Inferior parietal cortex (tissue), 1 donor: ENCODE results near the gene SRPX2.

Experiments
- DNase-seq: peaks from one replicate; pipeline ENCODE4 v3.0.0-alpha.2; 2016; ENCODE audit errors: extremely low spot score

The SRPX2 gene

GRCh38 chrX:100649550-100650356, 5.8 kb downstream of the SRPX2 start:
- no peak for DNase-seq

DNA sequence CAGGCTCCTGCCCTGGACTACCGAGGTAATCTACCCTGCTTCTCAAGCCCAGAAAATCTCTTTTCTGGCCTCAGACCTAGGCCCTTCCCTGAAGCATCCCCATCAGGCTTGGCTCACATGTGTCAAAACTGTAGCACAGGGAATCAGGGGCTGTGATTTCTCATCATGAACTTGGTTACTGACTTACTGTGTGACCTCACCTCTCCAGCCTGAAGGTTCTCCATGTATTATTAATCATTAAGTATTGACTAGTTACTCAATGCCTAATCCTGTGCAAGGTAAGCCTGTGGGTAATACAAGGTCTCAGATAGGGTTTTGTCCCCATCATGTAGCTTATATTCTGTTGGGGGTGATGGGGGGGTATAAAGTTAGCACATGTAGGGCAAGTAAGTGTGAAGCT, 6.8 kb downstream of the SRPX2 start:
- no peak for DNase-seq

DNA sequence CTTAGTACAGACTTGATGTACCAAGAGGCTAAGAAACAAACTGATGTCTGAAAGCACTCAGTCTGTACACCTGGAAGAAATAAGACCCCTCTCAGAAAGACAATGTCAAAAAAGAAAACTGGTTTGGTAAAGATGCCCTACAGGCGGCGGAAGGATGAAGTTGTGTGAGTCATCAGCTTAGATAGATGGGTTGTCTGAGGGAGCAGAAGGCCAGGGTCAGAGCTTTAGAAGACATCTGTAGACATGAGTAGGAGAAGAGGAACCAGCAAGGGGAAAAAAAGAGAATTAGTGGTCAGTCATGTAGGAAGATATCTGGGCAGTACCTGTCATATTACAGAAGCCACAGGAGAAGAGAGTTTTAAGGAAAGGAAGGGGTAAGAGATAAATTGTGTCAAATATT, 8.3 kb downstream of the SRPX2 start:
- no peak for DNase-seq

- no peak for DNase-seq
These were observed 10.3 kb downstream of the SRPX2 start for GRCh38 chrX:100654261-100654660.

GRCh38 chrX:100658941-100659381, 15.0 kb downstream of the SRPX2 start:
- no peak for DNase-seq

DNA sequence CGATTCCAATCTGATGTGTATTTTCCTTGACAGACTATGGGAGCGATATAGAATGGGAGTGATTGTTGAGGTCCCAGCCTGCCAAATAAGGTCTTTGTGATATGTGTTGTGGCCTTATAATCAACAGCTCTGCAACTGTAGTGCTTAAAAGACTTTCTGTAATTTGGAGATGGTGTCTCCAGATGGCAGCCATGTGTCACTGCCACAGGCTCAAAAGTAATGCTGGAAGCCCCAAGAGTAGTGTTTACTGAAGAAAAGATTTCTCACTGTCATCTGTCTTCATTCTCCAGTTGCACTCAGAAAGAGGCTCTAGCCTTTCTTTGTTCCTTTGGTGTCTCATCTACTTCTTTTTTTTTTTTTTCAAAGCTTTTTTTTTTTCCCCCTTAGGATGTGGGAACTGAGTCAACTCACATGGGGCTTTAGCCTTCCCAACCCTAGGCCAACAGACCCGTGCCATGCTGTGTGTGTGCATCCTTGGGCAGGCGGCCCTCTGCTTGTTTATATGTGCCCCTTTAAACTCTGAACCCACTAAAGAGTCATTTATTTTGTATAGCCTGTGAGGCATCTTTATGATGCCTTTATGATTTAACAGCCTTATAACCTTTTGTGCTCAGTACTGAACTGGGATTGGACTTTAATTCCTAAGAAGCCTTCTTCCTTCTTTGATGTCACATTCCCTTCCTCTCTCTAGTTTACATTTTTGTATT, 15.6 kb downstream of the SRPX2 start:
- DNase-seq: no peak

- DNase-seq: no peak
These were observed 18.2 kb downstream of the SRPX2 start for GRCh38 chrX:100662170-100662569.

DNA sequence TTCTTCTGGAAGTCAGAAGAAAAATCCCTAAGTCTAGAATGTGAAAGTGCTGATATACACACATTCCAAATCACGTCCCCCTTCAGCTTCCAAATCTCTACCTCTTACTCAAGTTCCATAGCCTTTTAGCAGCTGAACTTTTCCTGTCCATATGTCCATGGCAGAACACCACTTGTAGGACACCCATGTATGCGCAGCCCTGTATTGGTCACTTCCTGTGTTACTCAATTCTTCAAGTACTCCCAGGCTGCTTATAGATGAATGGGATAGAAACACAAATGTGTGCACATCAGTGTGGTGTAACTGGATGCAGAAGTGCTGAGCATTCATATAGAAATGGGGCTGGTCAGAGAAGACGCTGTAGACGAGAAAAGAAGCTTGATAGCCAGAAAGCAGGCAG, 18.8 kb downstream of the SRPX2 start:
- DNase-seq: no peak

GRCh38 chrX:100663642-100664041, 19.6 kb downstream of the SRPX2 start:
- no peak for DNase-seq

GRCh38 chrX:100672966-100673365, 29.0 kb downstream of the SRPX2 start:
- DNase-seq: no peak

DNA sequence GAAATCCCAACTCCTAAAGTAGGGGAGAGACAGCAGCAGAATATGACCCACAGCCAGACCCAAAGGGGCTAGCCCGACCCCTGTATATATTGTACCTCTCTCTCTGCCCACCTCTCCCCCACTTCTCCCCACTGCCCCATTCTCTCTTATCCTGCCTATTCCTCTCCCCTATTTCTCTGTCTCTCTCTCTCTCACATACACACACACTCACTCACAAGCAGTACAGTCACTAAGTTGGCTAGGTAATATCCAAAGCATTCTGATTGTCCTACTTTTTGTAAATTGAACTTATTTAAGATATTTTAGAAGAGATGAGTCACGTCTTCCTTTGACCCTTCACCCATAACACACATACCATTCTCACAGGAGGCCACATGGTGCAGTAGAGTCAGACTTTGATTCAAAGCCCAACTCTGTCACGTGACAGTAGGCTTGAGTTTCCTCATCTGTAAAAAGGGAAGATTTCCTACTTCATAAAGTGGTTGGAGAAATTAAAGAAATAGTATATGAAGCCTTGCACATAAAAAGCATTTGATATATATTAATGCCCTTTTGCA, 29.5 kb downstream of the SRPX2 start:
- no peak for DNase-seq

DNA sequence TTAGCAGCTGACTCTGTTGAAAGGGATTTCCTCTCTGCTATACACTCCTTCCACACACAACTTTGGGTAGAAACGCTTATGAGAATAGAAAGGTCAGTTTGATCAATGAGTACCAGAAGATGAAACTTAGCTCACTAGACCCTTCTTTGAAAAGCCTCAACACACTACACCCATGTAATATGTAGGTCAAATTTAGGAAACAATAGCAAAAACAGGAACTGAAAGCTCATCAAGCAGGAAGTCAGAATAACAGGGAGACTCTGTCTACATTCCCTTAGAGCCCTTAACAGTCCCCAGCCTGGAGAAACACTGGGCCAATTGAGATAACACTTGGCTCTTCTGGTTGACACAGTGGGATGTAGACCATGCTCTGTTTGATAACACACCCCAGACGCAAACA, 30.7 kb downstream of the SRPX2 start:
- DNase-seq: no peak

GRCh38 chrX:100677611-100678181, 33.7 kb downstream of the SRPX2 start:
- DNase-seq: no peak

DNA sequence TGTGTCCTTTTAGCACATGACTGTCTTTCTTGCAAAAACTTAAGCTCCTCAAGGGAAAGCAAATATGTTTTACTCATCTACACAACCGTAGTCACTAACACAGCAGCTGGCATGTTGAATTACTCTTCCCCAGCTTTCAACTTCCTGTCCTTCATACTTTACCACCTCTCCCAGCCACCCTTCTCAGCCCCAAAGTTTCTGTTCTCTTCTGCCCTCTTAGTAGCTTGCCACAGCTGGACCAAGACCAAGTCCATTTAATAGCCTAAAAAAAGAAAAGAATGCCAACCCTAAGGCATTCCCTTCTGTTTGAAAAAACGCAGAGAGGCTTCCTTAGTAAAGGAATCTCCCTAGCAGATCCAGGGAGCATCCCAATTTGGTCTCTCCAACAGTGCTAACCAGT, 36.8 kb downstream of the SRPX2 start:
- DNase-seq: no peak

DNA sequence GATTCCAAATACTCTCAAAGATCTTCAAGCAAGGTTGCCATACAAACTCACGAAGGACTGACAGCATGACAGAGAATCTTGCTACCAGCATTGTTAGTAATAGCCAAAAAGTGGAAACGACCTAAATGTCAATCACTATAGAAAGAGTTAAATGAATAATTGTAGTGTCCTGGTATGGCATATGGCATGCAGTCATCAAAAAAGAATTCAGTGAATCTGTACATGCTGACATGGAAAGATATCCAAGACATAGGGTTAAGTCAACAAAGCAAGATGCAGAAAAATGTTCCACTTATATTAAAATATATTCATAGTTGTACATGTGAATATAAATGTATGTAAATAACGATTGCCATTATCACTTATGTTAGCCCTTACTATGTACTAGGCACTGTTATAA, 37.6 kb downstream of the SRPX2 start:
- no peak for DNase-seq

- DNase-seq: no peak
These were observed 38.9 kb downstream of the SRPX2 start for GRCh38 chrX:100682939-100683338.

GRCh38 chrX:100685284-100685996, 41.4 kb downstream of the SRPX2 start:
- DNase-seq: peak; percentile 81

DNA sequence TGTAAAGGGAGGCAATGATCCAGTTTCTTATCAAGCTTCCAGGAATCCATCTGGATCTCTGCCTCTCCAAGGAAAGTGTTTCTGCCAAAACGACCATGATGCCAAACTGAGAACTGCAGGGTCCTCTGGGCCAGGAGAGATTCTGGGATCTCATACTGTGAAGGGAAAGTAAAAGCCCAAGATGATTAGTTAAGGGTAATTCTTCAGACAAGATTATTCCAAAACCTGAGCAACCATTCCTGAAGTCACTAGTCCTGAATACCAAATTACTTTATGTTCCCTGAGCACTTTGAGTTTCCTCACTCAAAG, 42.0 kb downstream of the SRPX2 start:
- no peak for DNase-seq

- no peak for DNase-seq
These were observed 43.1 kb downstream of the SRPX2 start for GRCh38 chrX:100687128-100687527.

DNA sequence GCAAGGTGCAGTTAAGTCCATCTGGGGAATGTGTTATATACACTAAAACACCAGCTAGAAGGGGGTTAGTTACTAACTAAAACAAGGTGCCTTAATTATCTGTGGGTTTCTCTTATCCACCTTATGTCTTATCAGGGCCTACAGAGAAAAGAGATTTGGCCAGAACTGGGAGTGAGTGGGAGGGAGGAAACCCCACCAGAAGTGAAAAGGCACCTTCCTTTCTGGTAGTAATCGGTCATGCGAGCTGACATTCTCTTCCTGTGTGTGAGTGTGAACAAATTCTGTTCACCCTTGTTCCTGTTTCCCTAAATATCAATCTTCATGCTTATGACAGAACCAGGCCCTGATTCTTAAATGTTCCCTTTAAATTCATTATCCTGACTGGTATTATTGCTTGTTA, 43.5 kb downstream of the SRPX2 start:
- DNase-seq: no peak

DNA sequence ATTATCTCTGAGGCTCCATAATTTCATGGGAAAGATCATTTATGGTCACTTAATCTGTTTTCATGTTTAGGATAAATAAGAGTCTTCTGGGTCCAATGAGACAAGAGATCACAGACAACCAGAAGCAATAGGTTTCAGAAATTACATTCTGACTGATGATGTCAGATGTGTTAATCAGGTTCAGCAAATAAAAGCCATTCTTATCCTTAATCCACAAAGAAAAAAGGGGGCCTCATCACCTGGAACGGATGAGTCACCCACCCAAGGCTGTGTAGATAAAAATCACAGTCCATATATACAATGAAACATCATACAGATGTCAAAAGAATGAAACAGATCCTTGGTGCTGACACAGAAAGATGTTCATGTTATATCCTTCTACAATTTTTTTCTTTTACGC, 51.3 kb downstream of the SRPX2 start:
- DNase-seq: no peak

GRCh38 chrX:100695991-100696390, 52.0 kb downstream of the SRPX2 start:
- no peak for DNase-seq
